HepG2 (cell line): Measurements from ENCODE around the gene GPR162. TPM values are rescaled to one million over a fixed set of nuclear protein-coding genes. Genes with fewer than 3 reads are reported as not detected.

ENCODE experiments used
- ATAC-seq: fragments of 200-7000 bp; cut with Tn5 transposase; 3 replicates; pipeline ENCODE4 v1.9.1; 2020; ENCODE audit warnings: mild to moderate bottlenecking, moderate library complexity
- BruUV-seq: library from RNA; stranded (reverse); fragments of 400-500 nt; replicated peaks from 2 replicates; lab custom pipeline; 2021; lab: Mats Ljungman, UMichigan
- CTCF ChIA-PET: fragments of 300-600 bp; formaldehyde crosslinking; extraction: SDS; loops from one replicate; lab custom pipeline; 2021; ENCODE audit warnings: low total read pairs, inconsistent platforms, low intra/inter-chr PET ratio; lab: Yijun Ruan, JAX
- POLR2A ChIA-PET: fragments of 350-600 bp; sonication (Branson Sonifier 250); formaldehyde crosslinking; loops from one replicate; lab custom pipeline; 2020; ENCODE audit warnings: antibody characterized with exemption, inconsistent platforms; lab: Yijun Ruan, JAX
- DNase-seq: peaks from one replicate; pipeline ENCODE4 v3.0.0-alpha.2; 2015; ENCODE audit warnings: low spot score
- FAIRE-seq: peaks from 3 replicates; lab custom pipeline; 2011; peaks lifted over from hg19 to GRCh38; lab: Jason Lieb, UNC
- H2AFZ ChIP-seq: one replicate; pipeline ENCODE4 v1.6.1; 2011; ENCODE audit warnings: low read length, inconsistent platforms
- H3K27ac ChIP-seq: fragments of 300-600 bp; 3 replicates; pipeline ENCODE4 v1.8.0; 2011; ENCODE audit warnings: mixed run types, mild to moderate bottlenecking, mixed read lengths, low read length, inconsistent platforms; ENCODE audit not compliant: insufficient read depth; ENCODE audit errors: extremely low read length
- H3K27me3 ChIP-seq, 2 experiments: fragments of 200-600 bp in 1 of 2; 2 replicates in 1 of 2; 3 replicates in 1 of 2; pipeline versions ENCODE4 v1.6.0 to v1.8.0; 2011; ENCODE audit warnings: low read length in 2 of 2, mild to moderate bottlenecking in 2 of 2, moderate library complexity in 2 of 2, inconsistent platforms in 1 of 2; ENCODE audit not compliant: insufficient read depth in 2 of 2, control insufficient read depth in 1 of 2
- H3K36me3 ChIP-seq, 2 experiments: fragments of 200-600 bp in 1 of 2; replicated peaks in 1 of 2; 2 replicates in 1 of 2; 3 replicates in 1 of 2; pipeline versions ENCODE4 v1.5.1 to v1.8.0; 2011; ENCODE audit warnings: low read length in 2 of 2, inconsistent platforms in 1 of 2; ENCODE audit not compliant: insufficient read depth in 2 of 2, control insufficient read depth in 1 of 2
- H3K4me1 ChIP-seq: 2 replicates; pipeline ENCODE4 v1.5.1; 2012; ENCODE audit warnings: low read length, inconsistent platforms; ENCODE audit not compliant: insufficient read depth
- H3K4me2 ChIP-seq: 2 replicates; pipeline ENCODE4 v1.6.0; 2011; ENCODE audit warnings: low read depth, low read length, inconsistent platforms
- H3K4me3 ChIP-seq, 3 experiments: fragments of 200-600 bp in 1 of 3; sonication (generic), shearing (Covaris generic) in 1 of 3; replicated peaks in 1 of 3; 2 replicates each; pipeline ENCODE4 v1.5.1; 2011 to 2016; ENCODE audit warnings: low read length in 3 of 3, inconsistent platforms in 2 of 3, low read depth in 2 of 3, mild to moderate bottlenecking in 2 of 3, control low read depth in 1 of 3, mixed read lengths in 1 of 3; ENCODE audit not compliant: insufficient read depth in 1 of 3
- H3K79me2 ChIP-seq: one replicate; pipeline ENCODE4 v1.6.1; 2011; ENCODE audit warnings: low read length, inconsistent platforms; ENCODE audit not compliant: insufficient read depth
- H3K9ac ChIP-seq: 2 replicates; pipeline ENCODE4 v1.6.0; 2011; ENCODE audit warnings: mild to moderate bottlenecking, low read depth, low read length, inconsistent platforms; ENCODE audit not compliant: insufficient read depth
- H3K9me3 ChIP-seq: 2 replicates; pipeline ENCODE4 v1.5.1; 2012; ENCODE audit warnings: mild to moderate bottlenecking, low read length
- H4K20me1 ChIP-seq: 2 replicates; pipeline ENCODE4 v1.6.0; 2011; ENCODE audit warnings: inconsistent platforms, mild to moderate bottlenecking, low read length, moderate library complexity; ENCODE audit not compliant: insufficient read depth
- ATRX ChIP-seq: sonication (generic); formaldehyde crosslinking; IDR thresholded peaks from 2 replicates; pipeline ENCODE4 v1.4.0; 2020; ENCODE audit warnings: missing genetic modification reagents, borderline replicate concordance
- BRD4 ChIP-seq: sonication (generic); formaldehyde crosslinking; IDR thresholded peaks from 2 replicates; pipeline ENCODE4 v1.4.0; 2020; ENCODE audit warnings: missing genetic modification reagents
- CREB3 ChIP-seq: sonication (generic); formaldehyde crosslinking; IDR thresholded peaks from 2 replicates; pipeline ENCODE4 v1.5.0; 2020; ENCODE audit warnings: missing genetic modification reagents
- KDM4B ChIP-seq: sonication (generic); formaldehyde crosslinking; IDR thresholded peaks from 2 replicates; pipeline ENCODE4 v1.4.0; 2020; ENCODE audit warnings: missing genetic modification reagents
- PHF21A ChIP-seq: sonication (generic); formaldehyde crosslinking; IDR thresholded peaks from 2 replicates; pipeline ENCODE4 v1.5.0; 2020; ENCODE audit warnings: mild to moderate bottlenecking, missing genetic modification reagents
- RBAK ChIP-seq: sonication (generic); formaldehyde crosslinking; IDR thresholded peaks from 2 replicates; pipeline ENCODE4 v1.5.1; 2020; ENCODE audit warnings: mild to moderate bottlenecking, missing genetic modification reagents
- ZNF207 ChIP-seq: fragments of 450-650 bp; IDR thresholded peaks from 2 replicates; pipeline ENCODE4 v1.6.1; 2016; ENCODE audit warnings: antibody characterized with exemption, borderline replicate concordance
- ZNF230 ChIP-seq: sonication (generic); formaldehyde crosslinking; IDR thresholded peaks from 2 replicates; pipeline ENCODE4 v1.4.0; 2020; ENCODE audit warnings: mild to moderate bottlenecking, missing genetic modification reagents
- ZNF292 ChIP-seq: sonication (generic); formaldehyde crosslinking; IDR thresholded peaks from 2 replicates; pipeline ENCODE4 v1.8.1; 2022; ENCODE audit warnings: mild to moderate bottlenecking, low read depth, missing genetic modification reagents, borderline replicate concordance
- ZNF790 ChIP-seq: sonication (generic); formaldehyde crosslinking; IDR thresholded peaks from 2 replicates; pipeline ENCODE4 v1.8.0; 2022; ENCODE audit warnings: missing genetic modification reagents, mild to moderate bottlenecking, borderline replicate concordance
- ZSCAN29 ChIP-seq: sonication (generic); formaldehyde crosslinking; conservative IDR thresholded peaks from 2 replicates; pipeline ENCODE4 v1.4.0; 2020; ENCODE audit warnings: mild to moderate bottlenecking, missing genetic modification reagents
- WGBS: methylation state at CpG from one replicate; pipeline ENCODE4 v1.1.6; 2017; ENCODE audit warnings: low lambda C conversion rate; 5-methylcytosine and 5-hydroxymethylcytosine counted together
- in situ Hi-C: cut with HindIII; loops from 2 replicates; pipeline ENCODE4 v1.10.0; 2017; ENCODE audit warnings: low pct_unique_long_range_greater_than_20kb; ENCODE audit not compliant: extremely low pct_ligation_motif_present
- intact Hi-C: fragments of 100-400 bp; cut with micrococcal nuclease; formaldehyde crosslinking; loops from one replicate; pipeline ENCODE4 v1.10.0; 2022; ENCODE audit not compliant: unreplicated experiment
- polyA plus RNA-seq, 8 experiments: library from polyadenylated mRNA; depleted of rRNA in 3 of 8; stranded (reverse) in 7 of 8; unstranded in 1 of 8; fragments of >200 nt; fragmentation: Illumina TruSeq in 4 of 8; extraction: Trizol in 4 of 8; gene quantifications; 2 replicates each; pipeline versions ENCODE4 v1.2.1 to v1.2.3, GENCODE V29; 2011 to 2016; ENCODE audit warnings: low read depth in 4 of 8, missing spikeins in 1 of 8, mixed read lengths in 1 of 8; ENCODE audit not compliant: insufficient read depth in 1 of 8
- total RNA-seq, 5 experiments: library from RNA; depleted of rRNA; stranded (reverse); fragments of >200 nt; fragmentation: Illumina TruSeq; extraction: Trizol; gene quantifications; 2 replicates each; pipeline ENCODE4 v1.2.3, GENCODE V29; 2016; ENCODE audit warnings: low read depth in 1 of 5
- TF ChIP-seq, protein P1 (sequence below): sonication (generic); formaldehyde crosslinking; IDR thresholded peaks from 2 replicates; pipeline ENCODE4 v1.9.0; 2022; ENCODE audit warnings: missing genetic modification reagents, mild to moderate bottlenecking, borderline replicate concordance
- TF ChIP-seq, protein P2 (sequence below): IDR thresholded peaks from 2 replicates; pipeline ENCODE4 v1.6.1; 2018; ENCODE audit warnings: missing genetic modification reagents, mild to moderate bottlenecking, missing compliant biosample characterization

The GPR162 gene
- total and polyA plus RNA-seq, 2 of the 13 experiments (the other 11 are each of a cell fraction or from before 2014, with no cell fraction given): 0.08 TPM; not detected in 1

DNA sequence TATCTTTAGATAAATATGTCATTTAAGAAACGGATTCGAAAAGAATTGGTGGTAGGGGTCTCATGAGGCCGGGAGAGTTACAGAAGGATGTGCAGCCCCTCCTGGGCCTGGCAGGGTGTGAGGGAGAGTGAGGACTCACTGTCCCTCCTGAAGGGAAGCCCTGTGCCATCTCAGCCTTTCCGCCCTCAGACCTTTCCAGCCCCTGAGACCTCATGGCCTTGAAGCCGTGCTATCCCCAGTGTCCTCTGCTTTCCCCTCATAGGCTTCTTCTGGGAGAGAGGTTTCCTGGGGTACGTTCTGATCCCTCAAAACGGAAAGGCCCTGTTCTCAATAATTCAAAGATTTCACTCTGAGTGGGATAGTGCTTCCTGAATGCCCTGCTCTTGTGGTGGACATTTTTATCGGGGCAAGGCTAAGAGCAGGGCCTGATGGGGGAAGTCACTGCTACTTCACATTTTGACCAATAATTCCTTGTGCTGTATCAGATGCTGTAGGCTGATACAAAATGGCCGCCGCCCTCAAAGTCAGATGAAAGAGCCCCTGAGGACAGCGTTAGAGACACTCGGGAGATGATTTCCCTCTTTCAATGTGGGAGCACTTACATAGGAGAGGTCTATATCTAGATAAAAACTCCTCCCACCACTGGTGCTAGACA lies 31.0 kb upstream of the GPR162 start:
- no peaks in the 10 kb centered on the region for H3K9me3 ChIP-seq
- H3K4me1 ChIP-seq: peaks cover 39% of the 10 kb centered on the region
- DNase-seq (no peak), FAIRE-seq (no peak), ATAC-seq (no peak)
- CTCF ChIA-PET: no interaction called here
- WGBS: 82% methylated on average over 11 of the region's 12 CpGs
- no peak overlapping the region for H3K4me3 ChIP-seq
- POLR2A ChIA-PET: interaction anchor here (1.5 kb wide), 1 partner anchor 38 kb away, joined by 6 read pairs; the partner anchor contains the start of gene MLF2
- BruUV-seq: no TSS peak
- no peak overlapping the region for H3K27ac ChIP-seq
- no peaks in the 10 kb centered on the region for H3K79me2 ChIP-seq
- intact Hi-C loops: no loop called here
- no peak overlapping the region for H3K9ac ChIP-seq
- no peaks in the 10 kb centered on the region for H4K20me1 ChIP-seq
- no peak overlapping the region for H2AFZ ChIP-seq
- H3K27me3 ChIP-seq: no peaks in the 10 kb centered on the region; a peak in 1 of 5 replicates
- no peak for TF ChIP-seq CREB3 (CRISPR knock-in tag)
- TF ChIP-seq, protein P1, sequence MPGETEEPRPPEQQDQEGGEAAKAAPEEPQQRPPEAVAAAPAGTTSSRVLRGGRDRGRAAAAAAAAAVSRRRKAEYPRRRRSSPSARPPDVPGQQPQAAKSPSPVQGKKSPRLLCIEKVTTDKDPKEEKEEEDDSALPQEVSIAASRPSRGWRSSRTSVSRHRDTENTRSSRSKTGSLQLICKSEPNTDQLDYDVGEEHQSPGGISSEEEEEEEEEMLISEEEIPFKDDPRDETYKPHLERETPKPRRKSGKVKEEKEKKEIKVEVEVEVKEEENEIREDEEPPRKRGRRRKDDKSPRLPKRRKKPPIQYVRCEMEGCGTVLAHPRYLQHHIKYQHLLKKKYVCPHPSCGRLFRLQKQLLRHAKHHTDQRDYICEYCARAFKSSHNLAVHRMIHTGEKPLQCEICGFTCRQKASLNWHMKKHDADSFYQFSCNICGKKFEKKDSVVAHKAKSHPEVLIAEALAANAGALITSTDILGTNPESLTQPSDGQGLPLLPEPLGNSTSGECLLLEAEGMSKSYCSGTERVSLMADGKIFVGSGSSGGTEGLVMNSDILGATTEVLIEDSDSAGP (CRISPR knock-in tag): no peak
- H3K36me3 ChIP-seq: no peaks in the 10 kb centered on the region
- H3K4me2 ChIP-seq: no peak overlapping the region
- in situ Hi-C loops: no loop called here

- ATAC-seq (no peak), FAIRE-seq (no peak), DNase-seq (no peak)
- Histone ChIP-seq H3K9me3 (no peaks in the 10 kb centered on the region), H2AFZ (no peak overlapping the region), H3K4me3 (peak overlapping the region in 1 of 3 experiments; percentile 58; a peak in 2 of 6 replicates), H3K79me2 (no peaks in the 10 kb centered on the region), H3K9ac (peak overlapping the region; percentile 57), H3K4me2 (peak overlapping the region; percentile 78), H3K27me3 (no peaks in the 10 kb centered on the region; a peak in 1 of 5 replicates), H4K20me1 (no peaks in the 10 kb centered on the region), H3K4me1 (peaks cover 53% of the 10 kb centered on the region), H3K27ac (peak overlapping the region; percentile 74), H3K36me3 (no peaks in the 10 kb centered on the region)
- in situ Hi-C loops: no loop called here
- CTCF ChIA-PET: no interaction called here
- no TSS peak for BruUV-seq
- POLR2A ChIA-PET: interaction anchor here (1.0 to 2.6 kb wide), 13 partner anchors 11 to 299 kb away, joined by 3 to 25 read pairs (median 4); partner anchors contain the start of genes CDCA3, COPS7A, GAPDH and GPR162
- WGBS: 93% methylated on average over 11 of the region's 13 CpGs
- intact Hi-C loops: no loop called here
- no peak for TF ChIP-seq ZNF790
- TF ChIP-seq ATRX (CRISPR knock-in tag): no peak
- 0 out of 2 replicates have a peak, but pooled peaks have one; percentile 20 for TF ChIP-seq RBAK (CRISPR knock-in tag)
- TF ChIP-seq ZNF207: no peak
- TF ChIP-seq ZNF230 (CRISPR knock-in tag): 0 out of 2 replicates have a peak, but pooled peaks have one; percentile 0
- no peak for TF ChIP-seq BRD4
- TF ChIP-seq ZNF292: no peak
- no peak for TF ChIP-seq PHF21A
- TF ChIP-seq ZSCAN29 (CRISPR knock-in tag): no peak
- no peak for TF ChIP-seq KDM4B (CRISPR knock-in tag)
- TF ChIP-seq, protein P2, sequence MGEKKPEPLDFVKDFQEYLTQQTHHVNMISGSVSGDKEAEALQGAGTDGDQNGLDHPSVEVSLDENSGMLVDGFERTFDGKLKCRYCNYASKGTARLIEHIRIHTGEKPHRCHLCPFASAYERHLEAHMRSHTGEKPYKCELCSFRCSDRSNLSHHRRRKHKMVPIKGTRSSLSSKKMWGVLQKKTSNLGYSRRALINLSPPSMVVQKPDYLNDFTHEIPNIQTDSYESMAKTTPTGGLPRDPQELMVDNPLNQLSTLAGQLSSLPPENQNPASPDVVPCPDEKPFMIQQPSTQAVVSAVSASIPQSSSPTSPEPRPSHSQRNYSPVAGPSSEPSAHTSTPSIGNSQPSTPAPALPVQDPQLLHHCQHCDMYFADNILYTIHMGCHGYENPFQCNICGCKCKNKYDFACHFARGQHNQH: no peak
Observed at GRCh38 chr12:6791931-6792520, 29.6 kb upstream of the GPR162 start.
